ENCODE measurements around the gene TSHZ3.
A peak's percentile ranks its signal among the peaks of the same experiment; 100 is the strongest.

TSHZ3 gene

DNA sequence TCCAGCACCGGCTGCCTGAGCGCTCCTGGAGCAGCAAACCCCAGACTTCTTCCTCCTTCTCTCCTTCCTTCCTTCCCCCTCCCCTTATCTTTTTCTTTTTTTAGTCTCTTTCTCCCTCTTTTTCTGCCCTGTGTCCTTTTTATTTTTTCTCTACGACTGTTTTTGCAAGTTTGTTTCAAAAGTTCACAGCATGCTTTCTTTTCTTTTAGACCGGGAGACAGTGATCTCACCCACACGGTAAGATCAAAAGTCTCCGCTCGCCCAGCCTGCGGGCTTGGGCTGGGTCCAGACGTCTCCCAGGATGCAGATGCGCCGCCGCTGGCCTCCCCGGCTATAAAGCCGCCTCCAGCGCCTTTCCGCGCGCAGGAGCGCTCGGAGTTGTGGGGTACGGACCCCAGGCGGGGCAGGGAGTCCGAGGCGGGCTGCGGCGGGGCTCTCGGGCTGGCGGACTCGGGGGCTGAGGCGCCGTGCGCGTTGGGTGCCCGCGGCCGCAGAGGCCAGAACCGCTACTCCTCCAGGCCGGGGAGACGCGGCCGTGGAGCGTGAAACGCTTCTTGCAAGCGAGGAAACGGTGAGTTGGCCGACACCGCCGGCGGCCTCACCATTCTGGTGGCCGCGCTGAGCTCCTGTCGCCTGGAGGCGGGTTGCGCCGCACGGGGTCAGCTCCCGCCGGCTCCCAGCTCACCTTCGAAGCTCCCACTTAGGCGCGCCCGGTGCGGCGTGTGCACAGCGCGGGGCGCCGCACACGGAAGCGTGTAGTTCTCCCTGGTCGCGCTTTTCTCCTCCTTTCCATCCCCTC is 2.0 kb upstream of the TSHZ3 start:
- TF ChIP-seq, protein P1, sequence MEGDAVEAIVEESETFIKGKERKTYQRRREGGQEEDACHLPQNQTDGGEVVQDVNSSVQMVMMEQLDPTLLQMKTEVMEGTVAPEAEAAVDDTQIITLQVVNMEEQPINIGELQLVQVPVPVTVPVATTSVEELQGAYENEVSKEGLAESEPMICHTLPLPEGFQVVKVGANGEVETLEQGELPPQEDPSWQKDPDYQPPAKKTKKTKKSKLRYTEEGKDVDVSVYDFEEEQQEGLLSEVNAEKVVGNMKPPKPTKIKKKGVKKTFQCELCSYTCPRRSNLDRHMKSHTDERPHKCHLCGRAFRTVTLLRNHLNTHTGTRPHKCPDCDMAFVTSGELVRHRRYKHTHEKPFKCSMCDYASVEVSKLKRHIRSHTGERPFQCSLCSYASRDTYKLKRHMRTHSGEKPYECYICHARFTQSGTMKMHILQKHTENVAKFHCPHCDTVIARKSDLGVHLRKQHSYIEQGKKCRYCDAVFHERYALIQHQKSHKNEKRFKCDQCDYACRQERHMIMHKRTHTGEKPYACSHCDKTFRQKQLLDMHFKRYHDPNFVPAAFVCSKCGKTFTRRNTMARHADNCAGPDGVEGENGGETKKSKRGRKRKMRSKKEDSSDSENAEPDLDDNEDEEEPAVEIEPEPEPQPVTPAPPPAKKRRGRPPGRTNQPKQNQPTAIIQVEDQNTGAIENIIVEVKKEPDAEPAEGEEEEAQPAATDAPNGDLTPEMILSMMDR (IDR thresholded peaks at IDR 0.05; ENCODE audit: extremely low read depth, missing control alignments): no peak
- DNase-seq (ENCODE audit: low spot score): peak; percentile 31

DNA sequence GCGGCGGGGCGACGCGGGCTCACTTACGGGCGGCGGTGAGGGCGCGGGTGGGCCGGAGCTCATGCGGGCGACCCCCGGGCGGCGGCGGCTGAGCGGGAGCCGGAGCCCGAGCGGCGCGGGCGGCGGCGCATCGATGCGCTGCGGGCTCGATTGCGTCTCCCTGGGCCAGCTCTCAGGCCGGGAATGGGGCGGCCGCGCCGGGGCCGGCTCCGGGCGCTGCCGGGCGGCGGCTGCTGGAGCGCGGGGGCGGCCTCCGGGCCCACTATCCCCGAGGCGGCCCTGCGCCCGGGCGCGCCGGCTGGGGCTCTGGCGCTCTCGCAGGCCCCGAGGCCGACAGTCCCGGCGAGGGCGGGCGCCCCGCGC is 1.4 kb upstream of the TSHZ3 start:
- DNase-seq (ENCODE audit: low spot score): peak; percentile 55
- TF ChIP-seq, protein P1 (IDR thresholded peaks at IDR 0.05; ENCODE audit: extremely low read depth, missing control alignments): no peak

DNA sequence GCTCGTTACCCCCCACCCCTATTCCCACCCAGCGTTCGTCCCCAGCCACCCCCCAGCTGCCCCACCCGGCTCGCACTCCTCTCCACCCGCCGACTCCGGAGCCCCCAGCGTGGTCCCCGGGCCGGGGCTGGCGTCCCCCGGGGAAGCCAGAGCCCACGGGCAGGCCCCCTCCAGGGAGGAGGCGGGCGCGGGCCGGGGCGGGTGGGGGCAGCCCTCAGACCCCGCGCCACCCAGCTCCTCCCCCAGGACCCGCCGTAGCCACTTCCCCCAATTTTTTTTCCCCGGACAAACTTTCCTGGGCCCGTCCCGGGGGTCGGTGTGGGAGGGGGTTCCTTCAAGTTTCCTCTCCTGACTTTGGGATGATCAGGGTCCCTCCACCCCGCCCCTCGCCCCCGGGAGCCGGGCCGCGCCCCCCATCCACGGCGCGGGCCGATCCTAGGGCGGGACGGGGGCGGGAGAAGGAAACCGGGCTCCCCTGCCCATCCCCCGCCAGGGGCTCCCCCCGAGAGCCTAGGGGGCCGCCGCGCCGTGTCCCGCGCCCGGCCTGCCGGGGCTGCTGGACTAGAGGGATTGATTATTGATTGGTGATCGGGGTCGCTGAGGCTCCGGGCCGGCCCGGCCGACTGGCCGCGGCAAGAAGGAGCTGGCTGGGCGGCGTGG is 927 bp upstream of the TSHZ3 start:
- peak; percentile 28 for DNase-seq (ENCODE audit: low spot score)

DNA sequence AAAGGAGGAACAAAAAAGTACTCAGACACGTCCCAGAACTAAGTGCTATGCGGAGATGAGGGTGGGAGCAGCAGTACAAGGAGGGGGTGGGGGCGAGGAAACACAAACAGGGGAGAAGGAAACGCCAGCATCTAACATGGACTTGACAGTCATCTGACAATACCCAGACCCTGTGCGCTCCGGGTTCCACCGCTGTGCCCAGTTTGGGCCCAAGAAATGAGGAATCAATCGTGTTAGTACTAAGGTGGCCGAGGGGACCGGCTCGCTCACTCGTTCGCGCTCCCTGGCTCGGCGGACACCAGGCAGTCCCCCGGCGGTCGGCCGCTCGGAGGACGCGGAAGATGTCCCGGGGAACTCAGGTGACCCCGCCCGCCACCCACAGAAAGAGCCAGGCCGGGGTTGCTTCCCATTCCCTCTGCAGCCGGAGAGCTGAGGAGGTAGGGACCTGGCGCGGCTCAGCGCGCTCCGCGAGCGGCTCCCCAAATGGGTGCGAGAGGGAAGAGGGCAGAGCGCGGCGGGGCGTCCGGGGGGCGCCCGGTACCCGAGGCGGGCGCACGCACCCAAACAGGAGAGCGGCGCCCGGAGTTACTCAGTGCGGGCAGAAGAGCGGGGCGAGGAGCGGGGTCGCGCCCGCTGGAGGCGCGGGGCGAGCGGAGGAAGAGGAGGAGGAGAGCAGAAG is 616 bp downstream of the TSHZ3 start:
- TF ChIP-seq, protein P1 (IDR thresholded peaks at IDR 0.05; ENCODE audit: extremely low read depth, missing control alignments): no peak
- DNase-seq (ENCODE audit: low spot score): no peak

More for the DNA sequence above, 927 bp upstream of the TSHZ3 start:
- TF ChIP-seq, protein P1 (IDR thresholded peaks at IDR 0.05; ENCODE audit: extremely low read depth, missing control alignments): no peak

- no peak for DNase-seq (ENCODE audit: low spot score)
- TF ChIP-seq, protein P1 (IDR thresholded peaks at IDR 0.05; ENCODE audit: extremely low read depth, missing control alignments): no peak
Observed at GRCh38 chr19:31347828-31348392, 1.3 kb downstream of the TSHZ3 start.

DNA sequence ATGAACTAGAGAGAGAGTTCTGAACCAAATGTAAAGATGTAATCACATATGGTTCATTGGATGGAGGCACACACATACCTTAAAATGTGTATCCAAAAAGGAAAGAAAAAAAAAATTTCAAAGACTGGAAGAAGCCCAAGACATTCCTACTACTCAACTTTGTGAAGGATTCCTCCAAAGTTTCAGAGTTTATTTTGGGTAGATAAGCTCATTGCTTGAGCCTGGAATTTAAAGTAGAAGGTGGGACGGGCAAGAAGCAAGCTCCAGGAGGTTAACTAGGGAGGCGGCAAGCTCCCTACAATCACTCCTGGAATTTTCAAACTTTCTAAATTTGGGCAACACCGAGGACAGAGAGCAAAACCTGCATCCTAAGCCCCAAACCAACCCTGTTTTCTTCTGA is 1.9 kb downstream of the TSHZ3 start:
- TF ChIP-seq, protein P1 (IDR thresholded peaks at IDR 0.05; ENCODE audit: extremely low read depth, missing control alignments): no peak
- no peak for DNase-seq (ENCODE audit: low spot score)

Data from GM20000 (cell line).